Measurements from ENCODE around the gene RBKS.

DNA sequence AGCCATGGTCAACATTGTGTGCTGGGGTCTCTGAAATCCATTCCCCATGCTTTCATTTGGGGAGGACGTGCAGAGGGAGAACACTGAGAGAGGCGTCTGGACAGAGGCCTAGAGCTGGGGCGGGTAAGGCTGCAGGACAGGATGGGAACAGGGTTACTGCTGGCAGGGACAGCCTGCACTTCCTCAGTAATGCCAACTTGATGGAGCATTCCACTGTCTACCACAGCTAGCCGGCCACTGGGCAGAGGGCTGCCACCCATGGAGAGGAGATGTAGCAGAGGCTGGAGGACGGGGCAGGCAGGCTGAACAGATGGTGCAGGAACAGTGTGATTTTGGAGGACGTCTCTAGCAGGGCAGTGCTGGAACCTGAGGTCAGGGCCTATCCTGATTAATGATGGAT lies 89.3 kb downstream of the RBKS start:
- TF ChIP-seq, protein P1, sequence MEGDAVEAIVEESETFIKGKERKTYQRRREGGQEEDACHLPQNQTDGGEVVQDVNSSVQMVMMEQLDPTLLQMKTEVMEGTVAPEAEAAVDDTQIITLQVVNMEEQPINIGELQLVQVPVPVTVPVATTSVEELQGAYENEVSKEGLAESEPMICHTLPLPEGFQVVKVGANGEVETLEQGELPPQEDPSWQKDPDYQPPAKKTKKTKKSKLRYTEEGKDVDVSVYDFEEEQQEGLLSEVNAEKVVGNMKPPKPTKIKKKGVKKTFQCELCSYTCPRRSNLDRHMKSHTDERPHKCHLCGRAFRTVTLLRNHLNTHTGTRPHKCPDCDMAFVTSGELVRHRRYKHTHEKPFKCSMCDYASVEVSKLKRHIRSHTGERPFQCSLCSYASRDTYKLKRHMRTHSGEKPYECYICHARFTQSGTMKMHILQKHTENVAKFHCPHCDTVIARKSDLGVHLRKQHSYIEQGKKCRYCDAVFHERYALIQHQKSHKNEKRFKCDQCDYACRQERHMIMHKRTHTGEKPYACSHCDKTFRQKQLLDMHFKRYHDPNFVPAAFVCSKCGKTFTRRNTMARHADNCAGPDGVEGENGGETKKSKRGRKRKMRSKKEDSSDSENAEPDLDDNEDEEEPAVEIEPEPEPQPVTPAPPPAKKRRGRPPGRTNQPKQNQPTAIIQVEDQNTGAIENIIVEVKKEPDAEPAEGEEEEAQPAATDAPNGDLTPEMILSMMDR (IDR thresholded peaks at IDR 0.05; ENCODE audit: insufficient read depth, low read length) = no peak
- no peak for TF ChIP-seq POLR2AphosphoS5 (IDR thresholded peaks at IDR 0.05; ENCODE audit: low read depth)

Data from HL-60 (cell line).